UCSD-AML1 (cell line): ENCODE measurements around the gene PCDHGA12.
A peak's percentile ranks its signal among the peaks of the same experiment; 100 is the strongest.
"Not testable (repeated sequence)": the region's sequence is repeated elsewhere in the genome, so short reads cannot be mapped to it uniquely, and the experiment has no call there.

Experiments
- DNase-seq: peaks from one replicate; lab custom pipeline; 2025; ENCODE audit not compliant: unreplicated experiment; lab: John Stamatoyannopoulos, UW

Gene PCDHGA12

GRCh38 chr5:141407790-141408505 is 22.4 kb upstream of the PCDHGA12 start, which contains the start of gene PCDHGB6:
Gene PCDHGB6 (plus strand): TSS chr5:141408021. CDS start chr5:141408203, 182 bp downstream.
- DNase-seq: not testable (repeated sequence)

- DNase-seq: no peak
Measured at GRCh38 chr5:141409598-141410306, 20.6 kb upstream of the PCDHGA12 start.

- no peak for DNase-seq
Measured at GRCh38 chr5:141411575-141411974, 18.7 kb upstream of the PCDHGA12 start.

GRCh38 chr5:141412854-141413539 is 17.3 kb upstream of the PCDHGA12 start, which contains the start of gene PCDHGA10:
Gene PCDHGA10 (plus strand): TSS chr5:141412987. CDS start chr5:141413176, 189 bp downstream.
- peak; percentile 23 for DNase-seq

GRCh38 chr5:141413540-141414069 is 16.7 kb upstream of the PCDHGA12 start:
- no peak for DNase-seq

GRCh38 chr5:141414548-141415274 is 15.6 kb upstream of the PCDHGA12 start:
- not testable (repeated sequence) for DNase-seq

GRCh38 chr5:141415275-141415618 is 15.1 kb upstream of the PCDHGA12 start:
- DNase-seq: not testable (repeated sequence)

- peak; percentile 73 for DNase-seq
Measured at GRCh38 chr5:141417494-141418172, 12.7 kb upstream of the PCDHGA12 start, which contains the start of gene PCDHGB7. Gene PCDHGB7 (plus strand): TSS chr5:141417677. CDS start chr5:141417860, 183 bp downstream.

GRCh38 chr5:141419074-141419880 is 11.0 kb upstream of the PCDHGA12 start:
- DNase-seq: no peak

GRCh38 chr5:141420855-141421488 is 9.3 kb upstream of the PCDHGA12 start, which contains the start of gene PCDHGA11:
Gene PCDHGA11 (plus strand): TSS chr5:141421051. CDS start chr5:141421228, 177 bp downstream.
- DNase-seq: peak; percentile 44

GRCh38 chr5:141421489-141421855 is 8.8 kb upstream of the PCDHGA12 start:
- no peak for DNase-seq

- no peak for DNase-seq
Measured at GRCh38 chr5:141422742-141423291, 7.5 kb upstream of the PCDHGA12 start.

- DNase-seq: no peak
Measured at GRCh38 chr5:141427783-141428426, 2.4 kb upstream of the PCDHGA12 start.

- DNase-seq: no peak
Measured at GRCh38 chr5:141431286-141431685, 979 bp downstream of the PCDHGA12 start.

- DNase-seq: not testable (repeated sequence)
Measured at GRCh38 chr5:141432308-141432707, 2.0 kb downstream of the PCDHGA12 start.

- DNase-seq: not testable (repeated sequence)
Measured at GRCh38 chr5:141432726-141433125, 2.4 kb downstream of the PCDHGA12 start.

GRCh38 chr5:141434006-141434405 is 3.7 kb downstream of the PCDHGA12 start:
- DNase-seq: no peak

- DNase-seq: no peak
Measured at GRCh38 chr5:141437221-141437620, 6.9 kb downstream of the PCDHGA12 start.
